Measurements from ENCODE around the gene SPNS2. TPM values are rescaled to one million over a fixed set of nuclear protein-coding genes. Genes with fewer than 3 reads are reported as not detected.

The SPNS2 gene
- total RNA-seq, 1 experiment from 2014 or later = 0.33 TPM

DNA sequence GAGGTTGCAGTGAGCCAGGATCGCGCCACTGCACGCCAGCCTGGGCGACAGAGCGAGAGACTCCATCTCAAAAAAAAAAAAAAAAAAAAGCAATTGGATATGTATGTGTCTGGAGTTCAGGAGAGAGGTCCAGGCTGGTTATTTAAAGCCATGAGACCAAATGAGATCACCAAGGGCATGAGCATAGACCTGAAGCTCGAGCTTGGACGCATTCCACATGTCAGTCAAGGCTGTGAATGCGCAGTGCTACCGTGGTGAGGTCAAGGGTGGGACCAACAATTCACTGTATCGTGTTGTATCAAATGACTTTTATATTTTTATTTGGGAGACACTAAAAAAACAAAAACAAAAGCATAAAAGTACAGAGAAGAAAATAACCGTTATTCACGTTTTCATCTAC is 29.1 kb upstream of the SPNS2 start:
- Histone ChIP-seq H4K20me1 (ENCODE audit: control insufficient read depth, insufficient read depth, insufficient read length) (no peaks in the 10 kb centered on the region), H2AFZ (ENCODE audit: low read length) (no peak overlapping the region), H4K5ac (ENCODE audit: insufficient read length, low read depth, low read length) (no peak overlapping the region), H2AK5ac (ENCODE audit: insufficient read length, low read length) (no peak overlapping the region), H3K9me3 (ENCODE audit: control insufficient read depth, low read depth, low read length) (no peaks in the 10 kb centered on the region), H2BK20ac (ENCODE audit: low read depth, low read length, poor library complexity, severe bottlenecking) (no peak overlapping the region), H2BK15ac (ENCODE audit: low read depth, low read length) (no peak overlapping the region), H4K8ac (replicated peaks; ENCODE audit: insufficient read length, low read depth, low read length) (no peak overlapping the region), H3K4me2 (ENCODE audit: insufficient read depth, insufficient read length, low read length) (no peak overlapping the region), H3K79me1 (ENCODE audit: insufficient read depth, low read depth, low read length, poor library complexity, severe bottlenecking) (no peaks in the 10 kb centered on the region), H3K4ac (ENCODE audit: low read depth, low read length) (no peak overlapping the region), H4K91ac (ENCODE audit: insufficient read length, low read depth, low read length) (no peak overlapping the region), H3K27ac (ENCODE audit: insufficient read length, low read depth, low read length) (no peak overlapping the region), H2BK120ac (ENCODE audit: low read depth, low read length, poor library complexity, severe bottlenecking) (no peak overlapping the region), H3K18ac (ENCODE audit: insufficient read length, low read depth, low read length) (no peak overlapping the region), H3K27me3 (ENCODE audit: insufficient read depth, low read length) (no peaks in the 10 kb centered on the region), H2BK12ac (ENCODE audit: insufficient read length, low read depth, low read length) (no peak overlapping the region), H3T11ph (ENCODE audit: low read length) (no peak overlapping the region), H3K4me1 (ENCODE audit: insufficient read depth, low read length) (no peaks in the 10 kb centered on the region), H3K23ac (ENCODE audit: insufficient read length, low read depth, low read length) (no peak overlapping the region), H3K14ac (ENCODE audit: insufficient read depth, low read length) (no peak overlapping the region), H3K79me2 (ENCODE audit: insufficient read depth, low read length) (no peaks in the 10 kb centered on the region), H3K56ac (ENCODE audit: insufficient read length, low read depth, low read length) (no peak overlapping the region), H2BK5ac (ENCODE audit: insufficient read length, low read length) (no peak overlapping the region), H3K9ac (ENCODE audit: extremely low read depth, insufficient read length, low read length) (no peak overlapping the region), H3K23me2 (ENCODE audit: insufficient read length, low read depth, low read length, poor library complexity, severe bottlenecking) (no peaks in the 10 kb centered on the region)
- no peak for TF ChIP-seq CTCF (conservative IDR thresholded peaks at IDR 0.05)
- no peaks in the 10 kb centered on the region for H3K9me3 Mint-ChIP-seq
- DNase-seq = no peak
- WGBS (ENCODE audit: extremely low coverage, insufficient read length, low lambda C conversion rate) = no CpG with 5 or more reads among the region's 12 CpGs
- H3K36me3 Mint-ChIP-seq (ENCODE audit: insufficient read depth in 1 of 3, low read depth in 3 of 3) = no peaks in the 10 kb centered on the region
- H3K4me1 Mint-ChIP-seq = peaks cover 4 to 5% of the 10 kb centered on the region in 2 experiments; a peak in 3 of 4 replicates
- H3K4me3 Mint-ChIP-seq = no peak overlapping the region
- H3K27me3 Mint-ChIP-seq (ENCODE audit: low read depth) = peaks cover 2% of the 10 kb centered on the region; the same call in 1 of the 2 replicates
- H3K27ac Mint-ChIP-seq = no peak overlapping the region
